Head of caudate nucleus (tissue), 42 donors: ENCODE measurements around the gene CRIM1.

Experiments
- DNase-seq, 42 donors: peaks; one replicate each; pipeline versions ENCODE4 v3.0.0 to v3.0.0-alpha.2; 2020 to 2021; ENCODE audit warnings: mixed read lengths in 7 of 42
- intact Hi-C: fragments of 100-400 bp; cut with DNase I; formaldehyde crosslinking; loops from one replicate; pipeline ENCODE4 v1.15.0; 2022

The CRIM1 gene

DNA sequence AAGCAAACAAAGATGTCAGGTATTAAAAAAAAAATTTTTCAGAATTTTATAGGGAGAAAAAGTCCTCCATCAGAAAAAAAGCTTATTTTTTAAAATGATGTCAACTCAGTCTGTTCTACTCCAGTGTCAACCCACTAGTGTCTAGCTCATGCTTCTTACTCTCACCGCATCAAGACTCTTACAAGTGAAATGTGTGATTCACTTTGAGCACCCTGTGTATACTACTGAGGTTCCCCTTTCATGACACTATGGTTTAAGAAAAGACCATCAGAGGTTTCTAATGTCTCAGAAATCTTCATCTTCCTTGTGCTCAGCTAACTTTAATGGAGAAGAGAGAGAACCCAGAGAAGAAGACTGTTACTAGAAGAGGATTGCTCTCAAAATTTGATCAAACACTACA, 199.0 kb downstream of the CRIM1 start:
- intact Hi-C loops, result no loop called here

DNA sequence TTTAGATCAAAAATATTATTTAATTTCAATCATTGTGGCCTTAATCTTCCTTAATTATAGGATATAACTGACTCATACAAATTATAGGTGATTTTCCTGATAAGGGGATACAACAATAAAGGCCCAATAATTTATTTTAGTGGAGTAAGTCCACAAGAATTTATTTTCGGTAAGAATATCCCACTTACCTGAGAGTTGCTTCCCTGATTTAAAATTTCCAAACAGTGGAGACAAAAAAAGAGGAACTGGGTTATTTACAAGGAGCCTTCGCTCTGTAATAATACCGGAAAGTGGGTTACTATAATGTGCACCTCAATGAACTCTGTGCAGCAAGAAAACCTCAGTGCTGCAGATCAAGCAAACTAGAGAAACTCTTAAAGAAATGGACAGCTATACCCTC, 200.2 kb downstream of the CRIM1 start:
- intact Hi-C loops, result no loop called here
- DNase-seq, result no peak

More for the DNA sequence above, 199.0 kb downstream of the CRIM1 start:
- DNase-seq, result no peak

DNA sequence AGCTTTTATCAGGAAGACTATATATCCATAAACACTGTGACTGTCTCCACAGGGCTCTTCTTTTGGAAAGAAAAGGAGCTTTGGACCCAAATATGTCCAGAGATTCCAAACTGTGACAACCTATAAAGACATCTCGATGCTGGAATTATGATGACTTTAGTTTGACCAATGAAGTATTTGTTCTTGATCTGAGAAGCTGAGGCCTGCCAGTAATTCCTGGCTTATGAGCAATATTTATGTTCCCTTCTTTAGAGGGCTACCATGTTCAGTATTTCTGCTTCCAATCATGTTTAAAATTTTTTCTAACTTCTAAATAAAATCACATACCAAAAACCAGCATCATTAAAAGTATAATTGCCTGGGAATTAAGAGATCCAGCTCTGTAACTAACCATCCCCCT, 201.3 kb downstream of the CRIM1 start:
- DNase-seq, result no peak
- intact Hi-C loops, result no loop called here

DNA sequence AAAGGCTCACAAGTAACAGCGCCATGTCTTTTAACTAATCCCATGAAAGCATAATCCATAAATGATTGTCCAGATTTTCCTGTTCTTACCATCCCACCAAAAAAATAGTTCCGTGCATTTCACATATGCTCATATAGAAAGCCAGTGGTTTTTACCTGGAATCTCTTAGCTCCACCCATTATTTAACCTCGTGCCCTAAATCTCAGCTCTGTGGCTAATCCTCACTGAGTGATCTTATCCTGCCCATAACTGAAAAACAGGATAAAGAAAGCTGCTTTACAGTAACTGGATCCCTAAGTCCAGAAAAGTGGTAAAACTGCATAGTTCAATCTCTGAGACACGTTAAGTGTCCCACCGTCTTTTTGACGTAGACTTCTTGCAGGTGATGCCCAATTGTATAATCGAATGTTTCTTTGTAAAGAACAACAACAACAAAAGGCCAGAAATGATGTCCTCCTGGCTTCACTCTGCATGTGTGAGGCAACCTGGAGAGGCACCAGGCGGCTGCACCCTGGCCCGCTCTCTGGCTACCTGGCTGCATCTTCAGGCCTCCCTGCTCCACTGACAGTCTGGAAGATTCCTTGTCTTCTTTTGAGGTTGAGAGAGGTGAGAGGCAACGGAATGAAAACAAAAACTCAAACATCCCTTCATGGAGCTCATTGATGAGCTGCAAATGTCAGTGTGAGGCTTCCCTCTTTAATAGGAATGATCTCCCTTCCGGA, 203.8 kb downstream of the CRIM1 start:
- no peak for DNase-seq
- intact Hi-C loops, result no loop called here

DNA sequence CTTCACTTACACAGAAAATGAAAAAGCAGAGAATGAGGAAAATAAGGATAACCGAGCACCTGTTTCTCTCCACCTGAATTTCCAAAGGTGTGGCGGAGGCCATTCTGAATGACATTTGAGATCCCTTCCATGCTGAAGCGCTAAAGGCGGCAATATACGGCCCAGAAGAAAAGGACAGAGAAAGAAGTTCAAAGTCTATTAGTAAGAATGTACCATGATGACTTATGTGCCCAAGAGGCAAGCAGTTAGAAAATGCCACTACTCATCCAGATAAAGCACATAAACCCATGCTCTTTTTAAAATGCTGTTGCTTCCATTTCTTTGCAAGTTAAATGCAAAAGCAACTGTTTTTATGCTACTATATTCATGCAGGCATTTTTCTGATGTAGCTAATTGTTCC, 205.1 kb downstream of the CRIM1 start:
- intact Hi-C loops, result no loop called here
- DNase-seq, result no peak

DNA sequence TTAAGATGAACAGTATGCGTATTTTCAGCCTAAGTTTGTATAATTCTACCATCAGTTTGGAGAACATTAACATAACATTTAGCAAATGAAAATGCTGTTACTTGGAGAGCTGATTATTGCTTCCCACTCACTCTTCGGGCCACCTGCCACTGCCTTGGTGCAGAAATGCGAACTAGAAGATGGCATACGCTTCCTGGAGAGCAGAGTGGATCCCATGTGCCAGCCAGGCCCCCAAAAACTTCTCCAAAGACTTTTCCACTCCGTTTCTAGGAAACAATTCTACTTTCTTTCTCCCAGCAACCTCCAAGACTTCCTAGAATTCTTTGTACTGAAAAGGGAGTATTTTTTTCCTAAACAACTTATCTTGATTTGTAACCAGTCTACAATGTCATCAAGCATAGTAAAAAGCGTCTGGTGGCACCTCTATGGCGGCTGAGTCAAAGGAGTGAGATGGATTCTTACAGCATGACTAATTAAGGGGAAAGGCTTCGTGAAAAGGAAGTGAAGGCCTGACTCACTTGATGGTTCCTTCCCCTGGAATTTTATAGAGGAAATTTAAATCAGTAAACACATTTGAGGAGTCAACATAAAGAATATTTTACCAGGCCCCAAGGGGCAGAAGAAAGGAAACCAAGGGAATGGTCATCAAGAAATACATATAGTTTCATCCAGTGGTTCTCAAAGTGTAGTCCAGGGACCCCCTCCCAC, 205.8 kb downstream of the CRIM1 start:
- DNase-seq, result no peak
- intact Hi-C loops, result no loop called here

DNA sequence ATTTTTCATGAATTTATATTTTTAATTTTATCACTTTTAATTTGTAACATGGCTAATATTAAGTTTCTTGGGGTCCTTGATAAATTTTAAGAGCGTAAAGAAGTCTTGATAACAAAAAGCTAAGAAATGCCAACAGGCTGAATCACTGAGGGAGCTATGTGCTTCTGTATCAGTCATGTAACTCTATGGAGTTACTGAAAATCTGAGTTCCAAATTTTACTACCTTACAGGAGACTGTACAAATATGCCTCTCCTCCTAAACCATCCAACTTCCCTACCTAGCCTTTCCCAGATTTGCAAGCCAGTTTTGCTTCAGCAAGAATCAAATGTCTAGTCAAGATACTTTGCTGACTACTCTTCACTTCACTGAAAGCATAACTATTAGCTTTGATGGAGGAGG, 206.7 kb downstream of the CRIM1 start:
- intact Hi-C loops, result no loop called here
- DNase-seq, result no peak

DNA sequence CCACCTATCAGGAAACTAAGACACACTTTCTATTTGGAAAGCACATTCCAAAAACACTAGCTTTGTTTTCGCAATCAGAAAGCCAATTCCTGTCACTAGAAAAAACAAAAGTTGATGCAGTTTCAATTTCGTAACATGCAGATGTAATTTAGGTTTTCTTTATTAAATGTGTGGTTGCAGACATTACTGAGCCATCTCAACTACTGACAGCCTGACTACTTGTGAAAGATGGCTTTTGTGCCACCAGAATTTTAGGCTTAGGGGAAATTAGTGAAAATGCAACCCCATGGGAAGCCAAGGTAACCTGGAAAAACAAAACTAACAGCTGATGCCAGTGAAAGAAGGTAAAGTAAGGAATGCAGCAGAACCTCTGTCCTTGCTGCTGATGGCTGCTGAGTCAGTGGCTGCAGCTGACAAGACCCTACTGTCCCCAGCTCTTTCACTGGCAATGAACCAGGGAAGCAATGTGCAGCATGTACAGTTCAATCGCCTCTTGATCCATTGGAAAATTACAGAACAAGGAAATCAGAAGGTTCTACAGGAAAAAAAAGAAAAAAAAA, 207.5 kb downstream of the CRIM1 start:
- intact Hi-C loops, result no loop called here
- DNase-seq, result peak in 30 of 42 donors; percentile 25 to 81 (median 54)

DNA sequence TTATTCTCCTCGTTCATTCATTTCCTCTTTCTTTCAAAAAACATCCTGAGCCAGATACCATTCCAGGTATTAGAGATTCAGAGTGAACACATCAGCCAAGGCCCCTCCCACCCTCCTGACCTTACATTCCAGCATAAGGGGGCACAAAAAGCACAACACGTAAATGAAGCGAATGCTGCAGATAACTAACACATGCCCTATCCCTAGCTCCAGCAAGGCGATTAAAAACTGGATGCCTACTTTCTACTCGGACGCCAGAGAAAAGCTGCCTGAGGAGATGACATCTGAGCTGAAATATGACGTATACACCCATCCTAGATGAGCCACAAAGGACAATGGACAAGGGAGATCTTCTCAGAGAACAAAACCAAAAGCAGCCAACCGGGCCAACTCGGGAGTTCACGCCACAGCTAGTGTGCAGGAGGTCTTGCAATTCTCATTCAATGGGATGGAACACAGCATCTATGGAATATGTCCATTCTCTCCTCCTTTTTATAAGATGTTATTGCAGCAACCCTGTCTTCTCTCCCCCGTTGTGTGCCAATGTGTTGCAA, 208.9 kb downstream of the CRIM1 start:
- intact Hi-C loops, result no loop called here
- DNase-seq, result peak in 30 of 42 donors; percentile 16 to 76 (median 44)

DNA sequence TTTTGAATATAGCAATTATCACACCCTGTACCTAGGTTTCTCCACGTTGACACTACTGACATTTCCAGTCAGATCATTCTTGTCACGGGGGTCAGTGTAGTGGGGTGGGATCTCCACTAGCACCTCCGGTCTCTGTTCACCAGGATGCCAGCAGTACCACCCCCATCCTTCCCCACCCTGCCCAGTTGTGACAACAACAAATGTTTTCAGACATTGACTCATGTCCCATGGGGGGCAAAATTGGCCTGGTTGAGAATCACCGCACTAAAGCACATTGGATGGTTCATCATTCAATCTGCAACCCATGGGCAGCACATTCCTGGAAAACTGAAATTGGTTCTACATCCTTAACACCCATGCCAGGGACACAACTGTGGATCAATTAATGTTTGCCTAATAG, 210.1 kb downstream of the CRIM1 start:
- no peak for DNase-seq
- intact Hi-C loops, result no loop called here

DNA sequence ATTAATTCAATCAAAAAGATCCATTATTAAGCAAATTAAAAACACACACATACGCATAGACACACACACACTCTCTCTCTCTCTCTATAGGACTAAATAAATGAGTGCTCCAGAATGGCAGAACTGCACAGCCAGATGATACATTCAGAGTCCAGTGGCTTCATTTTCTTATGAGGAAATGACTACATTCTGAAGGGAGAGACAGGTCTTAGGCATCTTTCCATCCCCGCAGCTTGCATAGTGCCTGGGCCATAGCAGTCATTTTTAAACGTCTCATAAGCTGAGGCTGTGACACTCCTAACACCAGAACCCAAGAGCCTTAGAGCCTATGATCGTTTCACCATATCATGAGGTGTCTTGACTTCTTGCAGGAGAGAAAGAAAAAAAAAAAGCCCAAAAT, 211.3 kb downstream of the CRIM1 start:
- intact Hi-C loops, result no loop called here
- DNase-seq, result no peak

DNA sequence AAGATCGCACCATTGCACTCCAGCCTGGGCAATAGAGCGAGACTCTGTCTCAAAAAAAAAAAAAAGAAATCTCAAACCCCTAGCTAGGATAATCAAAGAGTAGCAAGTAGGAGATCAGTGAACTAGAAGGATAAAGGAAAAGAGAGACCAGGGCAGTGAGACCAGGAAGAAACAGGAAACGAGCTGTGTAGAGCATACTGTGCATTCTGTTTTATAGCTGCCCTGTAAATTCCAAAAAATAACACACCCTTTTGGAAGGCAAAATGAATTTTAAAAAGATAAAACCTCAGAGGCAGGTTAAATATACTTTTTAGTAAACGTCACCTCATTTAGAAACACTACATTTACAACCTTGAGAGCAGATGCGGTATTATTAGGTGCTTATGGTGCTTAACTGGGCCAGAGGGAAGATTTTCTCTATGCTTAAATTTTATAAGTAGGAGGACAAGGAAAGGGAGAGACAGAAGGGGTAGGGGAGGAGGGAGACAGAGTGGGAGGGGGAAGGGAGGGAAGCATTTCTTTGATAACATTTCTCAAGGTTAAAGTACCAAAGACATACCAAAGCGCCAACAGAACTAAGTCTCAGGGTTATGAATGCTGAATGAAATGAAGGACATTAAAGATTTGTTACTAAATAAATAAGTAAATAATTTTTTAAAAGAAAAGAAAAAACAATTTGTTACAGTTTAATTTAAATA, 212.3 kb downstream of the CRIM1 start:
- intact Hi-C loops, result no loop called here
- no peak for DNase-seq

DNA sequence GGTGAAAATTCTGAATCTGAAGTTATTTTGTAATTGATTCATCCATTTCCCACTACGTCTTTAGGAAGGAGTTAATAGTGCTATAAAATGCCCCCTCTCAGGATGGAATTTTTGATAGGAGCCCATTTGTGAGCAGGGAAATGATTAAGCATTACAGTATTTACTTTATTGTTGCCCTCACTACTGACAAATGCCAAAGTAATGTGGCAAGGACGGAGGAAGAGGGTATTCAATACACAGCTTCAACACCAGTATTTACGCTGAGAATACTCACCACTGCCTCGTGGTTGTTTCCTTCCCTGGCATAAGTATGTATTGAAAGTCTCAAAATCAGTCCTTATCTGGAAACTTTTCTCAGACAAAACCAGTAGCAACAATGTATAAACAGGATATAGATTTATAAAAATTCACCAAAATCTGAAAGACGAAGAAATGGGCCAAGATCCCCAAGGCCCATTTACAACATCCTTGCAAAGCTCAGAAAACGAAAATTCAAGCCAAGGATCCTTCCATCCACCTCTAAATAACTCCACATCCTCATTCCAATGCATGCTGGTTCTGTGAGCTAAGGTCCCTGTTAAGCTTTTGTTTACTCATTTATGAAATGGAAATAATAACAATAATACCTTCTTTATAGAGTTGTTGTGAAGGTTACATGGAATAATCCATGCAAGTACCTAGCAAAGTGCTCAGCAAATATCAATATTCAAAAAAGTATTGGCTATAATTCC, 213.1 kb downstream of the CRIM1 start:
- DNase-seq, result no peak
- intact Hi-C loops, result no loop called here

DNA sequence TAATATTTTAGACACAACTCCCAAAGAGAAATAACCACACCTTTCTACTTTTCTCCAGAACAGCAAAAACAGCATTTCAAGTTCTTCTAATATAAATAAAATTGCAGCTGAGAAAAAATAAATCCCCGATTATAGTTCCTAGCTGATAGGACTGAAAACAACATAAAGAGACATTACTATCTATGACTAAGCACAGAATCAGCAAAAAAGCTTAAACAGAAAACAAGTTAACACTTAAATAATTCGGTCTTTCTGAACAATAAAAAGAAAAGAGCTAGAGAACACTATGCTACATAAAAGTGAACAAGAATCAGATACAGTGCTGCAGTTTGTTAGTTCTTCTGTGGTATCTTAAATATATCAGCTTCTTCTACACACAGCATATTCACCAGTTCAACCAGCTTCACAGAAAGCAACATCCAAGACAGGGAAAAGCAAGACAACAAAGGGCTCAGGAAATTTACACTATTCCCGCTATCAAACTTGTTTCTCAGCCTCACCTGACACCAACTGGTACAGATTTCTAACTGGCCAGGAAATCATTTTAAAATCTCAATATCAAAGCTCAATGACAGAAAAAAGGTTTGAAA, 213.8 kb downstream of the CRIM1 start:
- intact Hi-C loops, result no loop called here
- DNase-seq, result no peak

DNA sequence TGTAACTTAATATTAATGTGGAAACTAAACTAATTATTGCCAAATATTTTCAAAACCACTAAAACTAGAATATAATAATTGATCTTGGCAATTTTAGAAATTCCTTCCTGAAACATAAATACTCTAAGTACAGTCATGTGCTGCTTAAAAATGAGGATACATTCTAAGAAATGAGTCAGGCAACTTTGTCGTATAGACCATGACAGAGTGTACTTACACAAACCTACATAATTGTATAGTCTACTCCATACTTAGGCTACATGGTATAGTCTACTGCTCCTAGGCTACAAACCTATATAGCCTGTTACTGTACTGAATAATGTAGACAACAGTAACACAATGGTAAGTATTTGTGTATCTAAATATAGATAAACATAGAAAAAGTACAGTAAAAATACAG, 214.8 kb downstream of the CRIM1 start:
- no peak for DNase-seq
- intact Hi-C loops, result no loop called here

DNA sequence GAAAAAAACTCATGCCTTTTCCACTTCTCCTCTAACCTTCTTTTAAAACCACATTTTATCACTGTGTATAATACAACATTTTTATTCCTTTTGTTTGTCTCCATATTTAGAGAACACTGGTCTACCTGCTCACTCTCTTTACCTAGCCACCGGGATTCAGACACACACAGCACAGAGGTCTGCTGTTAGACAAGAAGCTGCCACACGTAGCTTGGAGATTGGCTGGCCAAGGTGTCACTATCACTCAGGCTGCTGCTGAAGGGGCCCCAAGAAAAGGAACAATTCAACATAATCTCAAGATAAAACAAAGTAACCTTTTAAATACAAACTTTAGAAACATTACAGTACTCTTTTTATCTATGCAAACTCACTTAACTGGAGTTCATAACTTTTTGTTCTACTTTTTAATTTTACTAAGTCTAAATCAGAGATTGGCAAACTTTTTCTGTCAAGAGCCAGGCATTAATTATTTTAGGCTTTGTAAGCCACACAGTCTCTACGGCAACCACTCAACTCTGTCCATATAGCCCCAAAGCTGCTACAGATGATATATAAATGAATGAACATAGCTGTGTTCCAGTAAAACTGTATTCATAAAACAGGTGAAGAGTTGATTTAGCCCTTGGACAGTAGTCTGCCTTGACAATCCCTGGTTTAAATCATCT, 216.6 kb downstream of the CRIM1 start:
- intact Hi-C loops, result no loop called here
- DNase-seq, result no peak

DNA sequence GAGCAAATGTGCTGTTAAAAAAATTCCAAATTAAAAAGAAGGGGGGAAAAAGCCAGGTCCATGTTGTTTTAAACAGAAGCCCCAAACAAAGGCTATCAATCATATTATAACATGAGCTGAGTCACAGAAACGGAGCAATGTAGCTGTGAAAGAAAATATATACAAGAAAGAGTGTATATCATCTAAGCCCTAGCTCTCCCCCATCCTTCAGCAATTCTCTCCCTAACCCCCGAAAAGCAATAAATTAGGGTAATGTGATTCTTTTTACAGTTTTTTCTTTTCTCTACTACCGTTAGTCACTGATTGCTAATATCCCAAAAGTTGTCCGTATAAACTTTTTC, 217.1 kb downstream of the CRIM1 start:
- DNase-seq, result no peak
- intact Hi-C loops, result no loop called here

DNA sequence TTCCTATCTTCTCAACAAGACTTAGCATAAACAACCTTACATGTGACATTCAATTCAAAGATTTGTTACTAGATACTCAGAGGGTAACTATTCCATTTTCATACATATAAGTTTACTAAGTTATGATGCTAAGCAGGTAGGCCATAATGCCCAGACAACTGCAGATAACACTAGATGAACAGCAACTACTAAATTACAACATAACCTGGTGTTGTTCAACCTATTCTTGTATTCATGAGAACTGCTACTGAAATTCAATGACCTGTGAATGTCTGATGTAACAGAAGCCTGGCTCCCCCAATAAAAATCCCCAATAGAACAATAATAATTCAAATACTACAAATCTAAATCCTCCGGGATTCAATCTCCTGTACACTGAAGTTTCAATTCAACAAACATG, 217.6 kb downstream of the CRIM1 start:
- intact Hi-C loops, result no loop called here
- no peak for DNase-seq
